GM19438 (cell line): ENCODE measurements around the gene UQCC2.

ENCODE experiments used
- ATAC-seq: cut with Tn5 transposase; IDR thresholded peaks from one replicate; pipeline ENCODE4 v1.9.1; 2021; ENCODE audit warnings: low read depth; ENCODE audit not compliant: unreplicated experiment

UQCC2 gene

GRCh38 chr6:33711140-33712129 lies at the start of gene UQCC2:
TSS of gene UQCC2 (minus strand) at chr6:33711700. CDS start at chr6:33711686, 14 bp downstream.
- peak; percentile 87 for ATAC-seq

DNA sequence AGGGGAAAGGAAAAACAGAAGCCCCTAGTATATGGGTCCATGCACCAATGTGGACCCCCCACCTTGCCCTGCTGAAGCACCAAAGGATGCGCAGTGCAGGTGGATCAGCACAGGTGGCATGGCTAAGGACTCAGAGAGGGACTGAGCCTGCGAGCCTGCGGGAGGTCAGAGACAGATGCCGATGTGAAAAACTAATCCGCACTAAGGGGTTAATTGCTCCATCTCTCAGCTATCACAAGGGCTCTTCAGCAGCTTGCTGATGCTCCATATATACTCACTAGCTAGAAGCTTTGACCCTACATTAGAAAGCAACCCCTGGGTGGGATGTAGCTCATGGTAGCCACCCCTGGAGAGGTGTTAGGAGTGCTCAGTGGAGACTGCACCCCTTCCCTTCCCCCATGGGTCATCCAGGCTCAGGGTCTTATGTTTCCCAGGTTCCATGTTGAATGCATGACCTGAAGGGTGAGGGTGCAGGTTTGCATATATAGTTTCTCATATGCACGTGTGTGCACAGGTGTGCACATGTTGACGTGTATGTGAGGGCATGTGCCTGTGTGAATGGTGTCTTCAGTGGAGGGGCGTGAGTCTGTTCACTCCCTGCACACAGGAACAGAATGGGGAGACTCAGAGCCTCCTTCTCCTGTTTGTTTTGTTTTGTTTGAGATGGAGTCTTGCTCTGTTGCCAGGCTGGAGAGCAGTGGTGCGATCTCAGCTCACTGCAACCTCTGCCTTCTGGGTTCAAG lies 48.6 kb upstream of the UQCC2 start:
- ATAC-seq, result no peak

- ATAC-seq, result no peak
These were observed 47.3 kb upstream of the UQCC2 start for GRCh38 chr6:33758815-33759216.

- ATAC-seq, result no peak
These were observed 46.4 kb upstream of the UQCC2 start for GRCh38 chr6:33757906-33758305.

GRCh38 chr6:33757113-33757512 lies 45.6 kb upstream of the UQCC2 start:
- ATAC-seq, result no peak

DNA sequence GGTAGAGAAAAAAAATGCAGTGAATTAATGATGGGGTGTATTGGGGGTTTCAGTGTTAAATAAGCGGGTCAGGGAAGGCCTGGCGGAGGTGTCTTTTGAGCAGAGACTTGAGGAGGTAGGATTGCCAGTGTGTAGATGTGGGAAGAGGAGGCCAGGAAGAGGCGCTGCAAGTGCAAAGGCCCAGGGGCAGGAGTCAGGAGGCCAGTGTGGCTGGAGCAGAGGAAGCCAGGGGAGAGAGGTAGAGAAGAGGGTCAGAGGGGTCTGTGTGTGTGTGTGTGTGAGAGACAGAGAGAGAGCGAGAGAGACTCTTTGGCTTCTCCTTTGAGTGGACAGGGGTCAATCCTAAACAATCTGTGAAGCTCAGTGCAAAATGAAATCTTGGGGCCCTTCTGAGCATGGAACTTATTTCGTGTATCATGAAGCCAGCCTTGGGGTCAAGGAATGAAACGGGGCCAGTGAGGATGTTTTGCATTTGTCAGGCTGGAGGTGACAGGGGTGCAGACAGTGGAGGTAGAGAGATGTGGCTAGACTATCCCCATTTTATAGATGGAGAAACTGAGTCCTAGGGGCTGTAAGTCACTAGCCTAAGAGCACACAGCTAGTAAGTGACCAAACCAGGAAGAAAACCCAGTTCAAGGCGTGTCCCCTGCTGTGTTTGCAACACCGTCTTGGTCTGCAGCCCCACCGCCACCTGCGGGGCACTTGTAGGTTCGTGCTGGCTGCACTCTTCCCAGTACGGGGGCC lies 44.9 kb upstream of the UQCC2 start:
- no peak for ATAC-seq

- no peak for ATAC-seq
These were observed 43.8 kb upstream of the UQCC2 start for GRCh38 chr6:33755070-33755869.

DNA sequence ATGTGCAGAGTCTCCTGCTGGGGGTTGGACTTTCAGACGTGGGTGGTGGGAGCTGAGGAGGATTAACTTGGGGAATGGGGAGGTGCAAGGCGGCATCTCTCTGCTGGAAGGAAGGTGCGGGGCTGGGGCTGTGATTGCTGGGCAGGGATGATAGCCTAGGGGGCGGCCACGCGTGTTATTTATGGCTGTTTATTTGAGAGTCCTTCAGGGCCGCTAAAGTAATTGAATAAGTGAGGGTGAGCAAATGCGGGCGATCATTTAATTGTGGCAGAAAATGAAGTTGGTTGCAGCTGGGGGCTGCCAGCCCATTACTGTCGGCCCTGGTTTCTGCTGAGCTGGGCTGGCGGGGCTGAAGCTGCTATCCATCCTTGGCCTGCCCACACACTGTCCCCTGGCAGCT lies 42.7 kb upstream of the UQCC2 start:
- ATAC-seq, result no peak

GRCh38 chr6:33752646-33753015 lies 41.1 kb upstream of the UQCC2 start:
- ATAC-seq, result no peak

- no peak for ATAC-seq
These were observed 40.5 kb upstream of the UQCC2 start for GRCh38 chr6:33751771-33752645.

DNA sequence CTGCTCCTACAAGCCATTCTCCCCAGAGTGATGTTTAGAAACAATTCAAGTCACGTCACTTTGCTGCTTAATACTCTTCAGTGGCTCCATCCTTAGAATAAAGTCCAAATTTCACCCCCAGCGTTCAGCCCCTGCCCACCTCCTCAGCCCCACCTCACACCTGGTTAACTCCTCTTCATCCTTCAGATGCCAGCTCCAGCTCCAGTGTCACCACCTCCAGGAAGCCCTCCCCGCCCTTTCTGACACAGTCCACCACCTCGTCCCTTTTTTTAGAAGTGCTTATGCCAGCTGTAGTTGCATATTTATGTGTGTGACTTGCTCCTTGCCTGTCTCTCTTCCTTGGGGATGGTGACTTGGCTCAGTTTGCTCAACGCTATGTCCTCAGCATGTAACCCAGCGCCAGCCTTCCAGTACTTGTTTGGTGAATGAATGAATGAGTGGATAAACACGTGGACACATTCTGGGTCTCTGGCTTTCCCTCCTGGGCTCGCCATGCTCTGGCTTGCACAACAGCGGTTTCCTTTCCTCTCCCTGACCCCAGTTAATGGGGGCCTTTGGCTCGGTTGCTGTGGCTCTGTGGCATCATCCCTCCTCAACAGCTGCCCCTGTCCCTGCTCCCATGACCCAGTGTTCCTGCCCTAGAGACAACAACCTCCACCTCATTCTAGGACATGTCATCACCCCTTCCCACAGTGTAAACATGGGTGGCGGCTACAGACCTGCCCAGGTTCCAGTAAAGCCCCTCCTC lies 38.9 kb upstream of the UQCC2 start:
- no peak for ATAC-seq

DNA sequence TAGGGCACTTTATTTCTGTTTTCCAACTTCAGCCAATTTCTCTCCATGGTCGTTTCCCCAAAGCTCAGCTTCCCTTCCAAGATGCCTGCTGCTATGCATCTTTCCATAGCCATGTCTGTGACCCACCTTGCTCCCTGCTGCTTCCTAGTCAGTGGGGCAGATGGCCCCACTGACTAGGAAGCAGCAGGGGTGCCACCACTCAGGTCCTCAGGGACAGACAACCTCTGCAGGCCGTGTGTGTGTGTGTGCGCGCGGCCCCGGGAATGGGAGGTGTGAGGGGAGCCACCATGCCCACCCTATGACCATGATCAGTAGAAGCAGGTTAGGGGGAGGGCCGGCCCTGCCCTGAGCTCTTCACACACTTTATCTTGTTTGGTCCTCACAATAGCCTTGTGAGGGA lies 37.9 kb upstream of the UQCC2 start:
- no peak for ATAC-seq

- ATAC-seq, result no peak
These were observed 37.3 kb upstream of the UQCC2 start for GRCh38 chr6:33748841-33749240.

- no peak for ATAC-seq
These were observed 36.3 kb upstream of the UQCC2 start for GRCh38 chr6:33747823-33748222.

DNA sequence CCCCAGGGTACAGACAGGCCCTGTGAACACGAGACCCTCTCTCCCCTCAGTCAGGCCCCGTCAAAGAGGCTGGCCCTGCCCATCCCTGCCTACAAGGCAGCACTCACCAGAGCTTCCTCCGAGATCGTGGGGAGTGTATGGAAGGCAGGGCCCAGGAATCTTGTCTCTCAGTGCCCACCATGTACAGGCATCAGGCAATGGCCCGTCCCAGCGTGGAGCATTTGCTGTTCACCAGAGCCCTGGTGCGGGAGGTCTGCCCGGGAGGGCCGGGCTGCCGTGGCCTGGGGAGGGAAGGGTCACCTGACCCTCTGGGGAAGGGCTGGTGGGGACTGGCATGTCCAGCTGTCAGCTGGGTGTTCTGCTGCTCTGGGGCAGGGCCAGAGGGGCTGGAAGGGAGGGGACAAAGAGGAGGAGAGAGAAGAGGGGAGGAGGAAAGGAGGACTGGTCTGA lies 35.2 kb upstream of the UQCC2 start, which contains the start of gene IP6K3:
Gene IP6K3, minus strand, starts transcription at position 255 of the 450 bp plus-strand sequence. CDS start 11,429 bp downstream, outside the sequence.
- ATAC-seq, result no peak

- ATAC-seq, result no peak
These were observed 34.6 kb upstream of the UQCC2 start for GRCh38 chr6:33746036-33746600.

GRCh38 chr6:33745548-33745947 lies 34.0 kb upstream of the UQCC2 start:
- no peak for ATAC-seq
